SKM-1 (cell line): Measurements from ENCODE around the gene TUT7.
"Not testable (repeated sequence)": the region's sequence is repeated elsewhere in the genome, so short reads cannot be mapped to it uniquely, and the experiment has no call there.

Experiments
- DNase-seq: peaks from one replicate; lab custom pipeline; 2025; ENCODE audit not compliant: unreplicated experiment; lab: John Stamatoyannopoulos, UW

TUT7 gene, protein sequence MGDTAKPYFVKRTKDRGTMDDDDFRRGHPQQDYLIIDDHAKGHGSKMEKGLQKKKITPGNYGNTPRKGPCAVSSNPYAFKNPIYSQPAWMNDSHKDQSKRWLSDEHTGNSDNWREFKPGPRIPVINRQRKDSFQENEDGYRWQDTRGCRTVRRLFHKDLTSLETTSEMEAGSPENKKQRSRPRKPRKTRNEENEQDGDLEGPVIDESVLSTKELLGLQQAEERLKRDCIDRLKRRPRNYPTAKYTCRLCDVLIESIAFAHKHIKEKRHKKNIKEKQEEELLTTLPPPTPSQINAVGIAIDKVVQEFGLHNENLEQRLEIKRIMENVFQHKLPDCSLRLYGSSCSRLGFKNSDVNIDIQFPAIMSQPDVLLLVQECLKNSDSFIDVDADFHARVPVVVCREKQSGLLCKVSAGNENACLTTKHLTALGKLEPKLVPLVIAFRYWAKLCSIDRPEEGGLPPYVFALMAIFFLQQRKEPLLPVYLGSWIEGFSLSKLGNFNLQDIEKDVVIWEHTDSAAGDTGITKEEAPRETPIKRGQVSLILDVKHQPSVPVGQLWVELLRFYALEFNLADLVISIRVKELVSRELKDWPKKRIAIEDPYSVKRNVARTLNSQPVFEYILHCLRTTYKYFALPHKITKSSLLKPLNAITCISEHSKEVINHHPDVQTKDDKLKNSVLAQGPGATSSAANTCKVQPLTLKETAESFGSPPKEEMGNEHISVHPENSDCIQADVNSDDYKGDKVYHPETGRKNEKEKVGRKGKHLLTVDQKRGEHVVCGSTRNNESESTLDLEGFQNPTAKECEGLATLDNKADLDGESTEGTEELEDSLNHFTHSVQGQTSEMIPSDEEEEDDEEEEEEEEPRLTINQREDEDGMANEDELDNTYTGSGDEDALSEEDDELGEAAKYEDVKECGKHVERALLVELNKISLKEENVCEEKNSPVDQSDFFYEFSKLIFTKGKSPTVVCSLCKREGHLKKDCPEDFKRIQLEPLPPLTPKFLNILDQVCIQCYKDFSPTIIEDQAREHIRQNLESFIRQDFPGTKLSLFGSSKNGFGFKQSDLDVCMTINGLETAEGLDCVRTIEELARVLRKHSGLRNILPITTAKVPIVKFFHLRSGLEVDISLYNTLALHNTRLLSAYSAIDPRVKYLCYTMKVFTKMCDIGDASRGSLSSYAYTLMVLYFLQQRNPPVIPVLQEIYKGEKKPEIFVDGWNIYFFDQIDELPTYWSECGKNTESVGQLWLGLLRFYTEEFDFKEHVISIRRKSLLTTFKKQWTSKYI (N-terminal part only)

DNA sequence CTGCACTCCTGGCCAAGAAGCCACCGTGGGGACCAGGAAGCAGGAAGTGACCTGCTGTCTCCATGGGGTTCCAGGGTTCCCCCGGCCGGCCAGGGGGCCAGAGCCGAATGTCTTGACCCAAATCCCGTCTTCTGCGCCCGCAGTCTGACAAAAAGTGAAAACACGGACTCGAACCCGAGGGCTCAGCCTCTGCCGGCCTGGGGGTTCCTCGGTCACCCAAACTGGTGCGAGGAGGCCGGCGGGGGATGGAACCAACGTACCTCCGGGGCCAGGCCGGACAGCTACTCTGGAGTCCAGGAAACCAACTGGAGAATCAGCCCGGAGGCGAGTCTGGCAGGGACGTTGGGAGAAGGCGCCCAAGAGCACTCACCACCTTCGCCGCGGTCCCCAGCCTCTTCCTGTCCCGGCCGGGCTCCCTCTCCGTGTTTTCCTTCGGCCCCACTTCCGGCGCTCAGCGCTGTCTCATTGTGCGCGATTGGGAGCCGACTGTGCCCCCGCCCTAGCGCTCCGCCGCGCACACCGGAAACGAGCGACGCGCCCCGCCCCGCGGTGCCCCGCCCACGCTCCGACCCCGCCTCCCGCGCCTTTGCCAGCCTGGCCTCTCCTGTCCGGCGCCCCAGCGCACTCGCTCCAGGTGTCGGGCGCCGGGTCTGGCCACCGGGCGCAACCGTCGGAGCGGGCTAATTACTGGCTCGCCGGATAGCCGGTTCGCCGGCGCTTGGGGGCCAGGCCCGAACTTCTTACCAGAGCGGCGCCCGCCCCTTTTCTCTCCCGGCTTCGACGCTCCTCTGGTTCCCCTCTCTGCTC lies at the start of gene TUT7:
TUT7 (minus strand) TSS at position 400 of the 807 bp plus-strand sequence. CDS start 1,211 bp downstream, outside the sequence.
- peak; percentile 53 for DNase-seq

DNA sequence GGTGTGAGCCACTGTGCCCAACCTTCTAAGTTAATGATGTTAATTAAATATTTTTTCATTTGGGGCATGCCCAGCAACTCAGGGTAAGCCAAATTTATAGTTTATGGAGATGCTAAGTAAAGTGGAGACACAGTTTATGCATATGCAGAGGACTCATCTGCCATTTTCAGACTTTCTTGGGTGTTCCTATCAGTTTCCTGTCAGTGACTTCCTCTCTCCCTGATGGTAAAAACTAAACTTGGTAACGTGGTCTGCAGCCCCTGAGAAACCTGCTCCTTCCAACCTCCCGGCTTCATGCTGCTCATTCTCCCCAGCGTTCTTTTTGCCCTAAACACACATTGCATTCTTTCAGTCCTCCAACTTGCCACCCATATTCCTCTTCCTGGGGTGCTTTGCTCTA lies 48.4 kb upstream of the TUT7 start:
- no peak for DNase-seq

DNA sequence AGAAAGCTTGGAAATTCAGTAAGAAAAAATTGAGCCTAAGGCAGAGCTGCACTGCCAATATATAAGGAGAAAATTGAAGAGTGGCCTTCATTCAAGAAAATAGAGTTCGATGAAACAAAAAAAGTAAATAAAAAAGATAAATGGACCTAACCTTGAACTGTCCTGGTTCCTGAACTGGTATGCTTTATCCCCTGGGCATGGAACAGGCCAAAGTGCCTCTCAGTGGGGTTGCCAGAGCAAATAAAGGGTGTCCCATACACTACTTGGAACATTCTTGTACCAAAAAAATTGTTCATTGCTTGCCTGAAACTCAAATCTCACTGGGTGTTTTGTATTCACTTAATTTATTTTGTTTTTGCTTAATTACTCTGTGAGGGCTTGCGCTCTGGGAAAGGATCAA lies 42.2 kb upstream of the TUT7 start:
- no peak for DNase-seq

DNA sequence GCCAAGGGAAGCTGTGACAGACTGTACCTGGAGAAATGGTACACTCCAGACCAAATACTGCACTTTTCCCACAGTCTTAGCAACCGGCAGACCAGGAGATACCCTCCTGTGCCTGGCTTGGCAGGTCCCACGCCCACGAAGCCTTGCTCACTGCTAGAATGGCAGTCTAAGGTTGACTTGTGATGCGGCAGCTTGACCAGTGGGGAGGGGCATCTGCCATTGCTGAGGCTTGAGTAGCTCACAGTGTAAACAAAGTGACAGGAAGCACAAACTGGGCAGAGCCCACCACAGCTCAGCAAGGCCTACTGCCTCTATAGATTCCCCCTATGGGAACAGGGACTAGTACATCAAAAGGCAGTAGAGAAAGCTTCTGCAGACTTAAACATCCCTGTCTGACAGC lies 36.0 kb upstream of the TUT7 start:
- not testable (repeated sequence) for DNase-seq

DNA sequence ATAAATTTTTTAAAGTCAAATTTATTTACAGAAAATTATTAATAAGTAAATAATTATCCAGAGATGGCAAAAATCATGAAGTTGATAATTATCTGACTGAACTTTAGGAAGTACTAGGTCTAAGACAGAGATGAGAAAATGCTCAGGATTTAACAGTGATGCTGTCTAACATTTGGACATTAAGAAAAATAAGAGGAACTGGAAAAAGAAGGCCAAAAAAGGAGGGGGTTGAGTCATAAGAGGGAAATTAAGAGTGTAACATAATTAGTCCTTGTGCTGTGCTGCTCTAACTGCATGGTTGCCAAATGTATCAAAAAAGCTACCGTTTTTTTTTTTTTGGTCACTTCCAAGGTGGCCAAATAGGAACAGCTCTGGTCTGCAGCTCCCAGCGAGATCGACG lies 35.4 kb upstream of the TUT7 start:
- DNase-seq: no peak

DNA sequence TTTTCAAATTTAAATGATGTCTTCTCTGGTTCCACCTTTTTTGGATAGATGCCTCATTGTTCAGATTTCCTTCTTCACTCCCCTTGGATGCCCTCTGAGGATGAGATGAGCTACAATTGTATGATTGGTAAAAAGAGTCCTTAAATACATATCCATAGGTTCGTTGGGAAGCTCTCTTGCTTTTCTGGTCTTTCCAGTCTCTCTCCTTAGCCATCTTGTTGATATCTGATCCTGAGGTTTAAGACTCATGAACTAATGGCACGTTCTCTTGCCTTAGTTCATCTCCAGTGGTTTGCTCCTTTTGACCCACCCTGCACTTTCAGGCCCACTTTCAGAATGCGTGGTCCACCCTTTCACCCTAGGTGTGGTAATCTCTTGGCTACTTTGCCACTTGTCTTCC lies 33.2 kb upstream of the TUT7 start:
- DNase-seq: no peak

DNA sequence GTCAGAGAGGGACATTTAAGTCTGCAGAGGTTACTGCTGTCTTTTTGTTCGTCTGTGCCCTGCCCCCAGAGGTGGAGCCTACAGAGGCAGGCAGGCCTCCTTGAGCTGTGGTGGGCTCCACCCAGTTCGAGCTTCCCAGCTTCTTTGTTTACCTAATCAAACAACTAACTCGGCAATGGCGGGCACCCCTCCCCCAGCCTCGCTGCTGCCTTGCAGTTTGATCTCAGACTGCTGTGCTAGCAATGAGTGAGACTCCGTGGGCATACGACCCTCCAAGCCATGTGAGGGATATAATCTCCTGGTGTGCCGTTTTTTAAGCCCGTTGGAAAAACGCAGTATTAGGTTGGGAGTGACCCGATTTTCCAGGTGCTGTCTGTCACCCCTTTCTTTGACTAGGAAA lies 28.8 kb upstream of the TUT7 start:
- not testable (repeated sequence) for DNase-seq

DNA sequence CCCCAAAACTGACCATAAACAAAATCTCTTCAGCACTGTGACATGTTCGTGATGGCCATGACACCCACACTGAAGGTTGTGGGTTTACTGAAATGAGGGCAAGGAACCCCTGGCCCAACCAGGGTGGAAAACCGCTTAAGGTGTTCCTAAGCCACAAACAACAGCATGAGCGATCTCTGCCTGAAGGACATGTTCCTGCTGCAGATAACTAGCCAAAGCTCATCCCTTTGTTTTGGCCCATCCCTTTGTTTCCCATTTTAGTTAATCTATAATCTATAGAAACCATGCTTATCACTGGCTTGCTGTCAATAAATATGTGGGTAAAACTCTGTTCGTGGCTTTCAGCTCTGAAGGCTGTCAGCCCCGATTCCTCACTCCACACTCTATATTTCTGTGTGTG lies 21.8 kb upstream of the TUT7 start:
- DNase-seq: no peak

DNA sequence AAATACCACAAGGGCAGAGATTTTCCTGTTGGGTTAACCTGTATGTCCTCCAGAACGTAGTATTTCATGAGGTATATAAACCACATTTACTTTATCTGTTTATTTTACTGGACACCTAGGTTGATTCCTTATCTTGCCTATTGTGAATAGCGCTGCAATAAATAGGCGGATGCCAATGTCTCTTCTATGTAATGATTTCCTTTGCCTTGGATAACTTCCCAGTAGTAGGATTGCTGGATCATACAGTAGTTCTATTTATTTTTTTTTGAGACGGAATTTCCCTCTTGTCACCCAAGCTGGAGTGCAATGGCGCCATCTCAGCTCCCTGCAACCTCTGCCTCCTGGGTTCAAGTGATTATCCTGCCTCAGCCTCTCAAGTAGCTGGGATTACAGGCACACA lies 15.6 kb upstream of the TUT7 start:
- DNase-seq: no peak

DNA sequence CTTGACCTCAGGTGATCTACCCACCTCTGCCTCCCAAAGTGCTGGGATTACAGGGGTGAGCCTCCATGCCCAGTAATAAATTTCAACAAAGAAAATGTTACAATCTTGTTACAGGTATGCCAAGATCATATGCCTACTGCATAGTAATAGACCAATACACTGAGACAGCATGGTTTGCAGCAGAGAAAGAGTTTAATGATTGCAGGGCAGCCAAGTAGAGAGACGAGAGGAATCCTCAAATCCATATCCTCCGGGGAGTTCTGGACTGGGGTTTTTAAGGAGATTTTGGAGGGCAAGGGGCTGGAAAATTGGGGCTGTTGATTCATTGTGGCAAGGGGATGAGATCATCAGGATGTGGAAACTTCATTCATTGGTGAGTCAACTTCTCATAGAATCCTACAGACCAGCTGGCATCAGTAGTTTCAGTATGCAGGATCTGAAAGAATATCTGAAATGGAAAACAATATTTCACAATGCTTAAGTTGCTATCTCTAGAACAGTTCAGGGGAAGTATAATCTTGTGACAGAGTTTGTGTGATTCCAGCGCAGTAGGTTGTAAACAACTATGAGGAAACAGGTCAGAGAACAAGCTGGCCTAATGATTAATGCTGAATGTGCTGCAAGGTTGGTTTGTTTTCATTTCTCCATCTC lies 14.8 kb upstream of the TUT7 start:
- no peak for DNase-seq

DNA sequence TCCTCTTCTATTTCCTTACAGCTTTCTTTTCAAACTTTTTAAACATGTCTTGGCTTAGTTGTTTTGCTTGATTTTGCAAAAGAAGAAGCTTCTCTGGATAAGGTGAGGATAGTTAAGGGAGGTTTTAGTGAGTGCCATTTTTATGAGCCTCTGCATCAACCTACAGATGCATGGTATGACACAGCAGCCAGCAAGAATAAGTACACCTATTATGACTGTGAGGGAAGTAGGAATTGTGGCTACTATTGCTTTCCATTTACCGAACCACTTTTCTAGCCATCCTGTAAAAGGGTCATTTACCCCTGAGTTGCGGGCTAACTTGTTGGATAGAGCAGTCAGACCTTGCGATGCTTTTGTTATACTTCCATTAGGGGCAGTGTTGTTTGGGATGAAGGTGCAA lies 7.0 kb upstream of the TUT7 start:
- no peak for DNase-seq

DNA sequence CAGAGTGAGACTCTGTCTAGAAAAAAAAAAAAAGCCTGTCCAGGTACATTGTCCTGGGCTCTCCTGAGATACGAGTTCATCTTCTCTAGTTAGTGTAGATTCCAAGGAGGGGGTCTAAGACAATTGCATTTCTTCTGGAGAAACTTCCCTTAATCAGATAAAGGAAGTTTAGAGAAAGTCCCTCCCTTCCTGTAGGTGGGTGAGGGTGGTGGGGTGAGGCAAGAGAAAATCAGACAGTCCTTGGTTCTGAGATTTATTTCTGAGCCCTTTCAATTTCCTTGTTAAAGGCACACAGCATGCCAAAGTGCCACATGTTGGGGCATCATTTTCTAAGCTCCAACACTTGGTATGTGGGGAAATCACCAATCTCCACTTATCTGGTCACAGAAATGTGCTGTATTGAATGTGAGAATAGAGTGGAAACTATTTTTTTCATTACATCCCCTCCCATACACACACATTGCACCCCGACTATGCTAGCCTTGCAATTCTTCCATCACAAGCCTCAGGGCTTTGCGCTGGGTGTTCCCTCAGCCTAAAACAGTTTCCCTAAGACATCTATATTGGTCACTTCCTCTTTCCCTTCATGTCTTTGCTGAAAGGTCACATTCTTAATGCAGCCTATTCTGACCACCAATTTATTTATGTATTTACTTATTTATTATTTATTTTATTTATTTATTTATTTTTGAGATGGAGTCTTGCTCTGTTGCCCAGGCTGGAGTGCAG lies 5.1 kb upstream of the TUT7 start:
- no peak for DNase-seq

DNA sequence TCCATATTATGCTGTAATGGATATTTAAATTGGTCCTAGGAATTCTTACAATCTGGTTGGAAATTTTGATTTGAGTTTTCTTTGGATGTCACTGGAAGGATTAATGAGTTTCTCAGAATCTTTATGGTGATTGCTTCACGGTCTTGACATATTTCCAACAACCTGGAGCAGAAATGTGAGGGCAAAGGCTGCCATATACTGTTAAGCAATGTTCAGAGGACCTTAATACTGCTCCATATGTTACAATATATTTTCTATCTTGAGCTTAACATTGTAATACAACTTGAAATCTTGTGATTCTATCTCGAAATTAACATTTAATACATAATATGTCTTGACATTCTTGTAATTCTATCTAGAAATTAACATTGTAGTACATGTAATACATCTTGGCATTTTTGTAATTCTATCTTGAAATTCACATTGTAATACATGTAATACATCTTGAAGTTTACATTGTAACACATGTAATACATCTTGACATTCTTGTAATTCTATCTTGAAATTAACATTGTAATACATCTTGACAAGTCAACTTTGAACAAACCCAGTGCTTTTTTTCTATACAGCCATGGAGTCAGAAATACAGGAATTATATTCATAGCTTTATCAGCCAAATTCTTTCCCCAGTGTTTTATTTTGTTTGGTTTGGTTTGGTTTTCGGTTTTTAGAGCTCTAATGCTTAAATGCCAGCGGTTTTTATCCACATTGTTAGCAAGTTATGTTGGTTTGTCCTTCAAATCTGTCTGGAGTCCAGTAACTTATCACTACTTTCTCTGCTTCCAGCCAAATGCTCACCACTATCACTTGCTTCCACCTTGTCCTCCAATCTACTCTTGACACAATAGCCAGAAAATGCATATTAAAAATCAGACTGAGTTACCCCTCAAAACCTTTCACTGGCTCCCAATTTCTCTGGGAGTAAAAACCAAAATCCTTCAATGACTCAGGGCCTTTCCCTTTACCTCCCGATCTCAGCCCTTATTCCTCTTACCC lies 3.0 kb upstream of the TUT7 start:
- no peak for DNase-seq

DNA sequence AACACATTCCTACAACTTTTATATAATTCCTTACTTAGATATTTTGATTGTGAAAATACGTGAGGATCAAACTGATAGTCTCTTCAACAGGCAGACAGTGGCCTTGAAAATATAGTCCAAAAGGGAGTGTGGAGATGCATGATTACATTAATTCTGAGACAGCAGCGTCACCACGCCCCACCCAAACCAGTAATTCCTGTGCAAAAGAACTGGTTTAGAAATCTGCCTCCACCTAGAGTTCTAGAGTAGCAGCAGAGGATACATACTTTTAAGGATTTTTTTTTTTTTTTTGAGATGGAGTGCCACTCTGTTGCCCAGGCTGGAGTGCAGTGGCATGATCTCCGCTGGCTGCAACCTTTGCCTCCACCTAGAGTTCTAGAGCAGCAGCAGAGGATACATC lies 1.6 kb upstream of the TUT7 start:
- no peak for DNase-seq

DNA sequence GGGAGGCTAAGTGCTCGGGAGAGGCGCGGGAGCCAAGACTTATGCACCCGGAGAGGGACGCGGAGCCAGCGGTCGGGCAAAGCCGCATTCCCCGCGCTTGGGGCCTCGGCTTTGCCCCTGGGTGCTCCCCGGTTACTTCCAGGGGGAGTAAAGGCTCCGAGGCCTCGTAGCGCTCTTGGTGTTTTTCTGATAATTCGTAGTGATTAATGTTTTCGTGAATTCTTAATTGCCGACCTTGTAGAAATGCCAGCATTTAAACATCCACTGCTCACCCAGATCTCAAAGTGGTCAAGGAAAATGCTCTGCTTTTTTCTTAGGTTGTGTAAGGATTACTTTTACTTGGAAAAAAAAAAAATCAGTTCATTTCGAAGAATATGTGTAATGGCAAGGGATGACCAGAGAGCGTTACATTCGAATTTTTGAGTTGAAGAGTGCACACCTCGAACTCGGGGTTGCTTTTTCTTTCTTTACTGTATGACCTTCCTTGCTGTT lies 654 bp upstream of the TUT7 start:
- DNase-seq: no peak

DNA sequence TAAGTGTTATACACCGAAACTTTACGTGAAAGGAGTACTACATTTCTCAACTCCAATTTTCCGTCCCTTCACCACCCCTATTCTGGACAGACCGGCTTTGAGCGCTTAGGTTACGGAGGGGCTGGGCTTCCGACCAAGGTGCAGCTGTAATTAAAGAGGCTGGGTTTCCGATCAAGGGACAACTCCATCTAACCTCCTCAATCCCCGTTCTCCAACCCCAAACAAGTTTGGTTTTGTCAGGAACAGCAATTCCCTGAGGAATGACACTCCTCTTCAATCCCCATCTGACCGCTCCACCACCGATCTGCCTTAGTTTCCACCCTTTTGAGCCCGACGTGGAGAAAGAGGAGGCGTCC lies 577 bp downstream of the TUT7 start:
- no peak for DNase-seq

DNA sequence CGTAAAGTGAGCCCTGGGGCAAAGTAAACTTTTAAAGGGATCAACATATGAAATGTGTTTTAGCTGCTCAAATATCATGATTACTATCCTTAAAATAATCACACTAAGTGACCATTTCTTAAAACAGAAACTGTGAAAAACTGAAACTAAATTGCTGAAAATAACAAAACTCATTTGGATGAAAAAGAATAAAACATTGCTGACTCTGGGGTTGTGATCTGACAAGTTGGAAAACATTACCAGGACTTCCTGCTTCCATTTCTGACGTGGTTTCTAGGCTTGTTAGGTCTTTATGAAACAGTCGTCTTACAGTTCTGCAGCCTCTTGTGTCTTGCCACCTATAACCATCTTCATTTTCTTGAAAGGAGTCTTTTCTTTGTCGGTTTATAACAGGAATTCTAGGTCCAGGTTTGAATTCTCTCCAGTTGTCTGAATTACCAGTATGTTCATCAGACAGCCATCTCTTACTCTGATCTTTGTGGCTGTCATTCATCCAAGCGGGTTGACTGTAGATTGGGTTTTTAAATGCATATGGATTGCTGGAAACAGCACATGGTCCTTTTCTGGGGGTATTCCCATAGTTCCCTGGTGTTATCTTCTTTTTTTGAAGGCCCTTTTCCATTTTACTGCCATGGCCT lies 1.7 kb downstream of the TUT7 start:
- no peak for DNase-seq

DNA sequence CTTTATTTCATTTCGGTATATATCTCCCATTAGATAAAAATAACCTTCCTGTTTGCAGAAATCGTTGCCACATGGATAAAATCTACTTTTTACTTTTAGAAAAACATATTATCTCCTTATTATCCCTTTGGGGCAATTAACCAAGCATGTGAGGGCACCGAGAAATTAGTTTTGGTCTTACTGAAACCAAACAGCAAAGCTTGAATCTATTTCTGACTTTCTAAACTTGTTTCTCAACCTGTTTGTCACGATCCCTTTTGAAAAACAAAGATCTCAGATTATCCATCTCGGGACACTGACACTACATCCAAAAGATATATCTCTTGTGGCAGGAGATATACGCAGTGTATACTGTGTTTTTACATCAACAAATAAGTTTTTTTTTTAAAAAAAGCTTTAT lies 2.3 kb downstream of the TUT7 start:
- no peak for DNase-seq
